22Rv1 (cell line): ENCODE results near the gene ENHO.

Experiments used
- CTCF ChIP-seq: fragments of 450-650 bp; IDR thresholded peaks from 2 replicates; pipeline ENCODE4 v1.5.1; 2017; ENCODE audit warnings: mild to moderate bottlenecking
- ZFX ChIP-seq: fragments of 450-650 bp; IDR thresholded peaks from 2 replicates; pipeline ENCODE4 v1.6.1; 2017; ENCODE audit warnings: antibody characterized with exemption, borderline replicate concordance

GRCh38 chr9:34570809-34571480 lies 48.2 kb upstream of the ENHO start:
- no peak for TF ChIP-seq CTCF
- no peak for TF ChIP-seq ZFX
